GM19351 (cell line): ENCODE results near the gene IKZF5.

ENCODE experiments used
- ATAC-seq: cut with Tn5 transposase; IDR thresholded peaks from one replicate; pipeline ENCODE4 v1.9.1; 2021; ENCODE audit warnings: mild to moderate bottlenecking, moderate library complexity; ENCODE audit not compliant: unreplicated experiment

IKZF5 gene

DNA sequence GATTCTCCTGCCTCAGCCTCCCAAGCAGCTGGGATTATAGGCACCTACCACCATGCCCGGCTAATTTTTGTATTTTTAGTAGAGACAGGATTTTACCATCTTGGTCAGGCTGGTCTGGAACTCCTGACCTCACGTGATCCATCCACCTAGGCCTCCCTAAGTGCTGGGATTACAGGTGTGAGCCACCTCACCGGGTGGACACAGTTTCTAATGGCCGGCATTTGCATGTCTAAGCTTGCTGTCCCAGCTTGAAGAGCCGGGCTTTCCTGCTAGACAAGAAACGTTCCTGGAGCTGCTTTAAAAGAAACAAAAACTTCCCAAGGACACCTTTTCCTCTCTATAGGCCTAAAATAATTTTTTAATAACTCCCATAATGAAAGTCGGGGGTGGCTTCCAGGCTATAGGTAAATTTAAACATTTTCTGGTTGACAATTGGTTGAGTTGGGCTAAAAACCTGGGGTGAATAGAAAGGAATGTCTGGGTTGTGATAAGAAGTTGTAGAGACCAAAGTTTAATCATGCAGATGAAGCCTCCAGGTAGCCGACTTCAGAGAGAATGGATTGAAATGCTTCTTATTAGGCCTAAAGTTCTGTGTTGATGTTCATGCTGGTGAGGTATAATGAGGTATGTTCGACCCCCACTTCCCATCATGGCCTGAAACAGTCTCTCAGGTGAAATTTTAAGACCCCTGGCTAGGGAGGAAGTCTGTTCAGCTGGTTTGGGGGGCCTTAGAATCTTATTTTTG, 9.0 kb upstream of the IKZF5 start:
- ATAC-seq, result no peak

DNA sequence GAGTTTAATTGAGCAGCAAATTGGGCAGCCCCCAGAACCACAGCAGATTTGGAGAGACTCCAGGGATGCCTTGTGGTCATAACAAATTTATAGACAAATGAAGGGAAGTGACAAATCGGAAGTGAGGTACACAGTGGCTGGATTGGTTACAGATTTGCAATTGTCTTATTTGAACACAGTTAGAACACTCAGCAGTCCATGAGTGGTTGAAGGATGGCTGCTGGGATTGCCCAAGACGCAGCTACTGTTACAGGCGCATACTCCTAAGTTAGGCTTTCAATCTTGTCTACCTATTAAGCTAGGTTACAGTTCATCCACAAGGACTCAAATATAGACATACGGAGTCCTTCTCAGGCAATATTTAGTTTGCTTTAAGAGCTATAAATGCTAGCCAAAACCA, 7.6 kb upstream of the IKZF5 start:
- no peak for ATAC-seq

DNA sequence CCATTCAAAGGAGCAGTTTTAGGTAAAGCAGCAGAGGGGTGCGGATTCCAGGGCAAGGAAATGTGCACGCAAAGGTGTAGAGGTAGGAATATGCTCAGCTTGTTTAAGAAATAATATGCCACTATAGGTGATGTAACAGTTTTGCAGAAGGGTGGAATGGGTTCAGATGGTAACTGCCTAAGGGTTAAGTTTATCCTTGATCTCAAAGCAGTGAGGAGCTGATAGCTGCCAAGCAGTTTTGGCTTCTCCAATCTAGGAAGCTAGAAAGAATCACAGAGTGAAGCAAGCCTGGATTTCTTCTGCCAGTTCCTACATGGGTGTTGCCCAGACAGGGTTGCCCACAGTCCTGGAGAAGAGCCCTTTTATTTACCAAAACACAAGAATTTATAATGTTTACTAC, 6.2 kb upstream of the IKZF5 start:
- ATAC-seq, result no peak

- no peak for ATAC-seq
Measured at GRCh38 chr10:123013456-123014419, 5.1 kb upstream of the IKZF5 start.

DNA sequence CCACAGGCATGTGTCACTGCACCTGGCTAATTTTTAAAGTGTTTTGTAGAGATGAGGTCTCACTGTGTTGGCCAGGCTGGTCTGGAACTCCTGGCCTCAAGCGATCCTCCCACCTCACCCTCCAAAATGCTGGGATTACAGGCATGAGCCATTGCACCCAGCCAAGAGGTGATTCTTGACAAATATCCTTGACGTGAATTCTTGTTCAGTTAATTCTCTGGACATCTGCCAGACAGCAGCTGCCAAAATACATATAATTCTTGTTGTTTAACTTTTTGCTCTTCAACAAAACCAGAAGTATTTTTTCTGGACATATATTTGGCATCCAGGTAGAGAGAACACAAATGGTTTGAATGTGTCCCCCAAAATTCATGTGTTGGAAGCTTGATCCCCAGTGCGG, 3.4 kb upstream of the IKZF5 start:
- ATAC-seq, result no peak

- ATAC-seq, result peak; percentile 3
Measured at GRCh38 chr10:123009105-123009820, 668 bp upstream of the IKZF5 start.

- ATAC-seq, result peak; percentile 56
Measured at GRCh38 chr10:123007558-123008354, 839 bp downstream of the IKZF5 start.

GRCh38 chr10:123004298-123004697, 4.3 kb downstream of the IKZF5 start:
- ATAC-seq, result no peak

DNA sequence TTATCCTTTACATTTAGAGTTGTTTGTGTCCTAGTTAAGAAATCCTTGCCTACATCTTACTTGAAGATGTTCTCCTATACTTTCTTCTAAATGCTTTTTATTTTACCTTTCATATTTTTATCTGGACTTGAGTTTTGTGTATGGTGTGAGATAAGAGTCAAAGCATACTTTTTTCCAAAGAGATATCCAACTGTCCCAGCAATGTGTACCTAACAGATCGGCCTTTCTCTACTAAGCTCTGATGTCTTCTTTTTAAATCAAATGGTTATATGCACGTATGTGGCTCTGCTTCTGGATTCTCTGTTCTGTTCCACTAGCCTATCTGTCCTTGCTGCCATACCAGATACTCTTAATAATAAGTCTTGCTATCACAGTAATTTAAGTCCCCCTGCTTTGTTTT, 7.2 kb downstream of the IKZF5 start:
- no peak for ATAC-seq

- no peak for ATAC-seq
Measured at GRCh38 chr10:123000155-123000554, 8.4 kb downstream of the IKZF5 start.

DNA sequence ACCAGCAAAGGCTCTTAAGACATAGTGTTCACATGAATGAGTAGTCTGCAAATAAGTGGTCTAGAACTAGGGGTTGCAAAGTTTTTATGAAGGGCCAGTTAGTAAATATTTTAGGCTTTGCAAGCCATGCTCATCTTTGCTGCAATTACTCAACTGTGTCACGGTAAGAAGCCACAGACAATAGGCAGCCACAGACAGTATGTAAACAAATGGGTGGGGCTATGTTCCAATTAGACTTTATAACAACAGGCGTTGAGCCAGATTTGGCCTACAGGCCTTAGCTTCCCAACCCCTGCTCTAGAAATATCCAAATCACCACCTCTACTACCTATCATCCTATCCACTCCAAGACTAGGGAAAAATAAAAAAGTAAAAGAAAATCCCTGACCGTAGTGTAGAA, 9.2 kb downstream of the IKZF5 start:
- ATAC-seq, result no peak

DNA sequence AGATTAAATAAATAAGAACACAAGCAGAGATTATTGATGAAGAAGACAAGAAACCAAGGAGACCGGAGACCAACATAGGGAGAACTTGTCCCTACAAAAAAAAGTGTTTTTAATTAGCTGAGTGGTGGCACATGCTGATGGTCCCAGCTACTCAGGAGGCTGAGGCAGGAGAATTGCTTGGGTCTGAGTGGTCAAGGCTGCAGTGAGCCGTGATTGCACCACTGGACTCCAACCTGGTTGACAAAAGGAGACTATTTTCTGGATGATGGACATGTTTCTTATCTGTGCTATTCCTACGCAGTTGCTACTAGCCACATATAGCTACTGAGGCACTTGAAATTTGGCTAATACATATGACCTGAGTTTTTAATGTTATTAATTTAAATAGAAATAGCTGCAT, 9.7 kb downstream of the IKZF5 start:
- ATAC-seq, result no peak

- ATAC-seq, result no peak
Measured at GRCh38 chr10:122998360-122998917, 10.2 kb downstream of the IKZF5 start.

DNA sequence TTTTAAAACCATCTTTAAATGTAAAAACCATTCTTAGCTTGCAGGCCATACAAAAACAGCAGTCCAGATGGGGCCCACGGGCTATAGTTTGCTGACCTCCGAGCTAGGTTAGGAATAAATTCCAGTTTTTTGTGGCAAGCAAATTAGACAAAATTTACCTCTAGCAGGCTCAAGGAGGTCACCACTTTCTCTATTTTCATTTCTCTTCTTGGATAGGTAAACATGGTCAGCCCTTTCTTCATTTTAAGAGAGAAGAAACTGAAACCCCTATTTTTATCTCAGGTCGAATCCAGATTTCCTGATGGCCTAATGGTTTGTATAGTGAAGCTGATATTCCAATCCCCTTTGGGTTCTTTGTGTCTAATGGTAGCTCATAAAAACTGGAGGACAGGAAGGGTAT, 10.7 kb downstream of the IKZF5 start:
- ATAC-seq, result peak; percentile 50

DNA sequence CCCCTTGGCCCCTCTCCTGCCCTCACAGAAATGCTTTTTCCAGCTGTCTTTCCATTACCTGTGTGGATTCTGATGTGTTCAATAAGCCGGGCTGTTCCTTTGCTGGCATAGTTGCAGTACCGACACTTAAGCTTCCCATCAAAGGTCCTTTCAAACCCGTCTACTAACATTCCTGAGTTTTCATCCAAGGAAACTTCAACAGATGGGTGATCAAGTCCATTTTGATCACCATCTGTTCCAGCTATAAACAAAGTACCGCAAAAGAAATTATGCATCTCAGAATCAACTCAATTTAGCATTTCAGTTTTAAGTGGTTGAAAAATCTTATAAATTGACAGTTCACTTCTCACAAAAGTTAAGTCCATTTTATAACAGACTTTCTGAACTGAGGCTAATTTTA, 12.7 kb downstream of the IKZF5 start:
- no peak for ATAC-seq

DNA sequence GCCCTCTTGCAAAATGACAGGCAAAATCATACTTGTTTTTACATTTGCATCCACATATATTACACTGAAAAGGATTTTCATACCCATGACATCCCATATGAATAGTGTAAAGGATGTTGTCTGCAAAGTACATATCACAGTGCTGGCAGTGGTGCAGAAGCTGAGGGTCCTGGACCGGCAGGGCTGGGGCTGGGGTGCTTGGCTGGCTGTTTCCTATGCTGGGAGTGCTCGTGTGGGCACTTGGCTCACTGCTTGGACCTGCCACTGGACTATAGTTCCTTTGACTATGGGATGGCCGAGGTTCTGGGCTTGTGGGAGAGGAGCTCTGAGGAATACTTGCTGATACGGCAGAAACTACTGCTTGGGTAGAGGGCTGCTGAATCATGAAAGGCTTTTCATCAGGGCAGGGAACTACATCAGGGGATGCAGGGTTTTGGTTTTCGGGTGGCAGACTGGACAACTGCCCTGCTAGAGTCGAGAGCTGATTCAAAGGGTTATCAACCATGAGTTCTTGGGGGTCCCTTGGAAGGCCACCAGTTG, 14.7 kb downstream of the IKZF5 start:
- no peak for ATAC-seq

GRCh38 chr10:122992031-122992585, 16.5 kb downstream of the IKZF5 start:
- ATAC-seq, result no peak

- ATAC-seq, result no peak
Measured at GRCh38 chr10:122990278-122990677, 18.3 kb downstream of the IKZF5 start.

DNA sequence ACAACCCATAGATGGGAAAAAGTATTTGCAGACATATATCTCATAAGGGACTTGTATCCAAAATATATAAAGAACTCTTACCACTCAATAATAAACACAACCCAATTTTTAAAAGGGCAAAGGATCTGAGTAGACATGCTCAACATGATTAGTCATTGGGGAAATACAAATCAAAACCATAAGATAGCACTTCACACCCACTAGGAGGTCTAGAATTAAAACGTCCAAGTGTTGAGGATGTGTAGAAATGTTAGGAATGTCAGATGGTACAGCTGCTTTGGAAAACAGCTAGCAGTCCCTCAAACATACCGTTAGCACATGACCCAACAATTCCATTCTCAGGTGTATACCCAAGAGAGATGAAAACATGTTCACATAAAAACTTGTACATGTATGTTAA, 20.1 kb downstream of the IKZF5 start:
- ATAC-seq, result no peak

GRCh38 chr10:122986335-122986734, 22.3 kb downstream of the IKZF5 start:
- ATAC-seq, result no peak
